Measurements from ENCODE around the gene SHROOM2.

The SHROOM2 gene

GRCh38 chrX:9957743-9958142 is 171.5 kb downstream of the SHROOM2 start:
- no peak for DNase-seq

- no peak for DNase-seq
Observed at GRCh38 chrX:9958183-9958582, 172.0 kb downstream of the SHROOM2 start.

- no peak for DNase-seq
Observed at GRCh38 chrX:9961750-9962149, 175.5 kb downstream of the SHROOM2 start.

GRCh38 chrX:9966775-9967408 is 180.7 kb downstream of the SHROOM2 start, which contains the start of gene CLDN34:
Gene CLDN34 (plus strand): TSS chrX:9967358. CDS start chrX:9967358, 0 bp downstream.
- DNase-seq: no peak

GRCh38 chrX:9977635-9978034 is 191.4 kb downstream of the SHROOM2 start:
- no peak for DNase-seq

GRCh38 chrX:9980401-9980800 is 194.2 kb downstream of the SHROOM2 start:
- no peak for DNase-seq

- no peak for DNase-seq
Observed at GRCh38 chrX:9980927-9981326, 194.7 kb downstream of the SHROOM2 start.

GRCh38 chrX:9983441-9983840 is 197.2 kb downstream of the SHROOM2 start:
- no peak for DNase-seq

GRCh38 chrX:9983846-9984245 is 197.6 kb downstream of the SHROOM2 start:
- no peak for DNase-seq

- no peak for DNase-seq
Observed at GRCh38 chrX:9988762-9989161, 202.5 kb downstream of the SHROOM2 start.

GRCh38 chrX:9992061-9992460 is 205.8 kb downstream of the SHROOM2 start:
- no peak for DNase-seq

- no peak for DNase-seq
Observed at GRCh38 chrX:9992724-9993123, 206.5 kb downstream of the SHROOM2 start.

GRCh38 chrX:9995855-9996339 is 209.7 kb downstream of the SHROOM2 start:
- peak; percentile 56 for DNase-seq

GRCh38 chrX:9997041-9997440 is 210.8 kb downstream of the SHROOM2 start:
- DNase-seq: no peak

- no peak for DNase-seq
Observed at GRCh38 chrX:9997524-9997923, 211.3 kb downstream of the SHROOM2 start.

All from NCI-H748 treated with DMSO at 0.1 percent for 48 hours (cell line).